Ishikawa (cell line): Measurements from ENCODE around the gene DDX31.

Experiments used
- CEBPB ChIP-seq: IDR thresholded peaks from 2 replicates; pipeline ENCODE4 v1.6.1; 2012
- CREB1 ChIP-seq: IDR thresholded peaks from 2 replicates; pipeline ENCODE4 v1.6.1; 2012; ENCODE audit warnings: low read depth
- EGR1 ChIP-seq: IDR thresholded peaks from 2 replicates; pipeline ENCODE4 v1.6.1; 2012
- EP300 ChIP-seq: IDR thresholded peaks from 2 replicates; pipeline ENCODE4 v1.6.1; 2012; ENCODE audit warnings: borderline replicate concordance
- MAX ChIP-seq: IDR thresholded peaks from 2 replicates; pipeline ENCODE4 v1.6.1; 2012
- NFIC ChIP-seq: IDR thresholded peaks from 2 replicates; pipeline ENCODE4 v1.6.1; 2012
- RAD21 ChIP-seq: IDR thresholded peaks from 2 replicates; pipeline ENCODE4 v1.6.1; 2012; ENCODE audit warnings: low read depth
- REST ChIP-seq: IDR thresholded peaks from 2 replicates; pipeline ENCODE4 v1.6.1; 2012; ENCODE audit warnings: low read depth, mild to moderate bottlenecking
- TAF1 ChIP-seq: IDR thresholded peaks from 2 replicates; pipeline ENCODE4 v1.6.1; 2012; ENCODE audit warnings: low read depth, mild to moderate bottlenecking
- TCF12 ChIP-seq: IDR thresholded peaks from 2 replicates; pipeline ENCODE4 v1.6.1; 2012; ENCODE audit warnings: low read depth
- TEAD4 ChIP-seq: IDR thresholded peaks from 2 replicates; pipeline ENCODE4 v1.6.1; 2012
- YY1 ChIP-seq: IDR thresholded peaks from 2 replicates; pipeline ENCODE4 v1.6.1; 2012; ENCODE audit warnings: low read depth
- ZBTB7A ChIP-seq: IDR thresholded peaks from 2 replicates; pipeline ENCODE4 v1.6.1; 2012; ENCODE audit warnings: low read depth
- TF ChIP-seq, protein P1 (sequence below): IDR thresholded peaks from 2 replicates; pipeline ENCODE4 v1.6.1; 2012

DDX31 gene

DNA sequence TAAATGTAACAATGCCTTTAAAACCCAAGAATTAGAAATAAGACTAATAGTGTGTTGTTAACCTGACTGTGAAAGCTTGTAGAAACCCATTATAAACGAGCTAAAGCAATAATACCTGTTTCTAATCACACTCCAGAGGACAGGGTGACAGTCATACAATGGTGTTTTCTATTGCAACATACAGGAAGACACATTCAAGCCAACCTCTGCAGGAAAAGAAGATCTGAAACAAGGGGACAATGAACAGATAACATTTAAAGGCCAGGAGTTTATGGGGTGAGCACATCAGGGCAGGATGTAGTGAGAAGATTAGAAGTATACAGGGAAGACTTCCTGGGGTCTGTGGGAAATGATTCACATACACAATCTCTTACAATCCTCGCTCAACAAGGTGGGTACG, 73.6 kb downstream of the DDX31 start:
- no peak for TF ChIP-seq CREB1
- no peak for TF ChIP-seq EP300
- TF ChIP-seq CEBPB: no peak
- TF ChIP-seq MAX: no peak
- TF ChIP-seq RAD21: no peak
- TF ChIP-seq TAF1: no peak
- no peak for TF ChIP-seq TCF12

- TF ChIP-seq EGR1: no peak
- TF ChIP-seq TCF12: no peak
- TF ChIP-seq NFIC: no peak
- no peak for TF ChIP-seq EP300
- TF ChIP-seq TEAD4: no peak
- TF ChIP-seq, protein P1, sequence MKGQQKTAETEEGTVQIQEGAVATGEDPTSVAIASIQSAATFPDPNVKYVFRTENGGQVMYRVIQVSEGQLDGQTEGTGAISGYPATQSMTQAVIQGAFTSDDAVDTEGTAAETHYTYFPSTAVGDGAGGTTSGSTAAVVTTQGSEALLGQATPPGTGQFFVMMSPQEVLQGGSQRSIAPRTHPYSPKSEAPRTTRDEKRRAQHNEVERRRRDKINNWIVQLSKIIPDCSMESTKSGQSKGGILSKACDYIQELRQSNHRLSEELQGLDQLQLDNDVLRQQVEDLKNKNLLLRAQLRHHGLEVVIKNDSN: no peak
- no peak for TF ChIP-seq REST
- TF ChIP-seq MAX: no peak
- no peak for TF ChIP-seq CEBPB
These were observed 74.5 kb downstream of the DDX31 start for GRCh38 chr9:132595319-132595718.

DNA sequence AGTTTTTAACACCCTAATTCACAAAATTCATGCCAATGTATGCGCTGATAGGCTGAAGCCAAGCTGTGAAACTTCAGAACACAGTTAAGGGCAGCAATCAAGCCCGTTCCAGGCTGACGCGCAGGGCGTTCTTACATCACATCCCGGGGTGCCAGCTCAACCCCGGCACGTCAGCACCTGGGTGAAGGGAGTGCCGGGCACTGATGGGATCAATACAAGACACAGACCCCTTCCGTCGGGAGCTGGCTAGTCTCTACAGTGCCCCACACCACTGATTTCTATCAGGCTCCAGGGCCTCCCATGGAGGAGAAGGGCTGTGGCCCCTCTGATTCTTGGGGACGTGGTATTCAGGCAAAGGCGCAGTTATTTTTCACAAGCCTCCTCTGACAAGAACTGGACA, 75.4 kb downstream of the DDX31 start:
- TF ChIP-seq RAD21: no peak
- TF ChIP-seq YY1: no peak
- TF ChIP-seq REST: no peak
- TF ChIP-seq TEAD4: no peak
- TF ChIP-seq, protein P1: no peak
- no peak for TF ChIP-seq TAF1
- TF ChIP-seq CREB1: no peak
- no peak for TF ChIP-seq EGR1
- no peak for TF ChIP-seq CEBPB
- TF ChIP-seq ZBTB7A: no peak

- TF ChIP-seq CREB1 (no peak), TEAD4 (no peak), EP300 (no peak), TAF1 (no peak), TCF12 (no peak), YY1 (no peak), ZBTB7A (no peak)
- TF ChIP-seq, protein P1: no peak
These were observed 77.3 kb downstream of the DDX31 start for GRCh38 chr9:132592451-132592850.

GRCh38 chr9:132591751-132592314, 78.0 kb downstream of the DDX31 start:
- TF ChIP-seq TAF1: no peak
- TF ChIP-seq EGR1: no peak
- TF ChIP-seq CREB1: no peak
- TF ChIP-seq NFIC: no peak
- TF ChIP-seq RAD21: no peak
- TF ChIP-seq REST: no peak
- TF ChIP-seq MAX: no peak
- TF ChIP-seq, protein P1: no peak
- TF ChIP-seq TEAD4: no peak
- TF ChIP-seq TCF12: no peak
- no peak for TF ChIP-seq EP300
